Epithelial cell of esophagus (primary cell): Measurements from ENCODE around the gene SLC35B4.

ENCODE experiments used
- DNase-seq: peaks from one replicate; pipeline ENCODE4 v3.0.0; 2010; ENCODE audit warnings: low read depth
- H3K4me3 ChIP-seq: 2 replicates; pipeline ENCODE4 v1.5.1; 2011; ENCODE audit warnings: mild to moderate bottlenecking, low read length, control low read depth
- CTCF ChIP-seq: IDR thresholded peaks from 2 replicates; pipeline ENCODE4 v1.5.1; 2011; ENCODE audit warnings: low read depth, mild to moderate bottlenecking, low read length, control low read depth, inconsistent platforms; ENCODE audit not compliant: insufficient read depth; ENCODE audit errors: missing control alignments

Gene SLC35B4

GRCh38 chr7:134284011-134284410 is 32.7 kb downstream of the SLC35B4 start:
- no peak overlapping the region for H3K4me3 ChIP-seq
- TF ChIP-seq CTCF = no peak
- no peak for DNase-seq

GRCh38 chr7:134280508-134280907 is 36.2 kb downstream of the SLC35B4 start:
- TF ChIP-seq CTCF = no peak
- no peak overlapping the region for H3K4me3 ChIP-seq
- DNase-seq = no peak

GRCh38 chr7:134279898-134280297 is 36.8 kb downstream of the SLC35B4 start:
- no peak for TF ChIP-seq CTCF
- no peak for DNase-seq
- no peak overlapping the region for H3K4me3 ChIP-seq

GRCh38 chr7:134279336-134279735 is 37.4 kb downstream of the SLC35B4 start:
- no peak for DNase-seq
- TF ChIP-seq CTCF = no peak
- no peak overlapping the region for H3K4me3 ChIP-seq

- H3K4me3 ChIP-seq = no peak overlapping the region
- TF ChIP-seq CTCF = no peak
- no peak for DNase-seq
These were observed 38.1 kb downstream of the SLC35B4 start for GRCh38 chr7:134278502-134279153.

- TF ChIP-seq CTCF = no peak
- H3K4me3 ChIP-seq = no peak overlapping the region
- DNase-seq = no peak
These were observed 39.8 kb downstream of the SLC35B4 start for GRCh38 chr7:134276951-134277350.

GRCh38 chr7:134262322-134262721 is 54.4 kb downstream of the SLC35B4 start:
- H3K4me3 ChIP-seq = no peak overlapping the region
- DNase-seq = no peak
- no peak for TF ChIP-seq CTCF
